GM19238 (cell line): ENCODE data around the gene IL17B.

Source experiments
- DNase-seq: peaks from one replicate; pipeline ENCODE4 v3.0.0; 2011; ENCODE audit warnings: low spot score; ENCODE audit not compliant: insufficient read length

The IL17B gene, protein sequence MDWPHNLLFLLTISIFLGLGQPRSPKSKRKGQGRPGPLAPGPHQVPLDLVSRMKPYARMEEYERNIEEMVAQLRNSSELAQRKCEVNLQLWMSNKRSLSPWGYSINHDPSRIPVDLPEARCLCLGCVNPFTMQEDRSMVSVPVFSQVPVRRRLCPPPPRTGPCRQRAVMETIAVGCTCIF

GRCh38 chr5:149379177-149379761, at the start of gene IL17B:
Gene IL17B (minus strand): TSS chr5:149379292. CDS start chr5:149379225, 67 bp downstream.
- no peak for DNase-seq

- no peak for DNase-seq
Measured at GRCh38 chr5:149428032-149428431, 48.9 kb upstream of the IL17B start.

DNA sequence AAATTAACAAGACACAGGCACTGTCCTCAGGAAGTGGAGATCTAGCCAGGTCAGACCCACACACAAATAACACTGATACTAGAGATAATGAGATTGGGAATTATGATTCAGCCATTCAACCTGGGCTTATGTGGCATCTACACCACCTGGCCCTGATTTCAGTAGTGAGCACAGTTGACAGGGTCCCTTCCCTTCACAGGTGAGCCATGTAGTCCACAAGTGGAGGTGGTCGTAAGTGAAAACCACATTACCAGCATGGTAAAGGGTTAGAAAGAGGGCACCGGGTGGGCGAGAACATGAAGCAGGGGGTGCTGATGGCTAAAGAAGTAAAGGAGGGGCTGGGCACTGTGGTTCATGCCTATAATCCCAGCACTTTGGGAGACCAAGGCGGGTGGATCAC, 48.3 kb upstream of the IL17B start:
- no peak for DNase-seq

DNA sequence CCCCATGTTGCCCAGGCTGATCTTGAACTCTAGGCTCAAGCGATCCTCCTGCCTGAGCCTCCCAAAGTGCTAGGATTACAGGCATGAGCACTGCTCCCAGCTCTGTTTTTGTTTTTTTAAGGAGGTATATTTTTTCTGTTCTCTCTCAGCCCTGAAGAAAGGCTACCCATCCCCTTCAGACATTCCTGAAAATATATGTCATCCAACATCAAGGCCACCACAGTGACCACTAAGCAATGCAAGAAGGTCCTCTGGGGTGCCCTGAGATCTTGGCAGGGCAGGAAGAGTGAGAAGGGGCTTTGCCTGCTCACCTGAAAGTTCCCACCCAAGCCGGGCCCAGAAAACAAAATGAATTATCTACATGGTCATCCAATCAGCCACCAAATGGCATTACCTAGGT, 47.8 kb upstream of the IL17B start:
- no peak for DNase-seq

GRCh38 chr5:149425729-149426128, 46.6 kb upstream of the IL17B start:
- DNase-seq = no peak

DNA sequence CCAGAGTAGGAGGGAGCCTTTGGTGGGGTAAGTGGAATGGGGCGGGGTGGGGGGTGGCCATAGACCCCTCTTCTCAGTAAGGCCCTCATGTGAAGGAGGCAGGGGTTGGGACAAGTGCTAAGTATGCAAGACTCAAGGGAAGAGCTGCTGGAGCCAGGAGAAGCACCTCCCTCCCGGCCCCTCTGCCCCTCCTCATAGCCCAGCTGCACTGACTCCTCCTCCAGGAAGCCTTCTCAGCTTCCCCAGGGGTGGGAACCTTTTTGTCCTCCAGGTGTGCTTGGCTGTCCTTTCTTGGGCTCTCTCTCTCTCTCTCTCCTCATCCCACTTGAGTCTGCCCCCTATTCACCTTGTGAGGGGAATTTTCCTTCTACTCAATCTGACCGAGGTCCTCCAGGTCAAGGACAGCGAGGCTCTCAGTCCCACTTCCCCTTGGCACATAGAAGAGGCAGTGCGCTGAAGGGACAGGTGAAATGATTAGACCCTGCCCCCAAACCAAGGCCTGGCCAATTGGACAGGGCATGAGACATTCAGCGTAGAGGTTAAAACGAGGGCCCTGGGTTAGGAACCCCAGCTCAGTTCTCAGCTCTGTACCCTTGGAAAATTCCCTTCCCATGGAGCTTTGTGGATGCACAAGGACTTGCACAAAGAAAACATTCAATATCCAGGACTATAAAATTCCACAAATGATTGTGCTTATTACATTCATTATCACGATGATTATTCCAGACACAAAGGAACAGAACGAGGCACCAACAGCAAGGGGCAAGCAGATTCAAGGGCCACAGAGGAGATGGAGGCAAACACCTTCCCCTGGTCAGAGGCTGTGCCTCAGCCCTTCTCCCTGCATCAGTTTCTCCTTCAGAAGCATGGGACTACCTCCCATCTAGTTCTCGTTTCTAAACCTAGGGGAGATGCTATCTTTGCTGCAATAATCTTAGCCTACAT, 45.6 kb upstream of the IL17B start:
- DNase-seq = no peak

DNA sequence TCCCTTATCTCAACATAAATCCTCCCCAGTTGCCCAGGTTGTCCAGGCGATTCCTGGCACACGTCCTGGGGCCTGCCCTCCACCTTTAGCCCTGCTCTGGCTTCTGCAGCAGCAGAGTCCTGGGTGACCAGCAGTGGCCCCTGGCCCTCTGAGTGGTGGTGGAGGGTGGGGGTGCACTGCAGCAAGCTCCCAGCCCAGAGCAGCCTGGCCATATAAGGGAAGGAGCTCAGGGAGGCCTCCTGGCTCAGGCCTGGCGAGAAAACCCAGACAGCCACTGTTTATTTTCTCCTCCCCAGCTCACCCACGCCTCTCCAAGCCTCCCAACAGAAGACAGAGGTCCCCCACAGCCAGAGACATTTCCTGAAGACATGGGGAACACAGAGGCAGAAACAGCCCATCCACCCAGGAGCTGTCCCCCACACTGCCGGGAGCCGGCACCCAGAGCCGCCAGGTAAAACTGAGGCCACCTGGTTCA, 44.7 kb upstream of the IL17B start:
- no peak for DNase-seq

- no peak for DNase-seq
Measured at GRCh38 chr5:149423049-149423793, 44.1 kb upstream of the IL17B start.

DNA sequence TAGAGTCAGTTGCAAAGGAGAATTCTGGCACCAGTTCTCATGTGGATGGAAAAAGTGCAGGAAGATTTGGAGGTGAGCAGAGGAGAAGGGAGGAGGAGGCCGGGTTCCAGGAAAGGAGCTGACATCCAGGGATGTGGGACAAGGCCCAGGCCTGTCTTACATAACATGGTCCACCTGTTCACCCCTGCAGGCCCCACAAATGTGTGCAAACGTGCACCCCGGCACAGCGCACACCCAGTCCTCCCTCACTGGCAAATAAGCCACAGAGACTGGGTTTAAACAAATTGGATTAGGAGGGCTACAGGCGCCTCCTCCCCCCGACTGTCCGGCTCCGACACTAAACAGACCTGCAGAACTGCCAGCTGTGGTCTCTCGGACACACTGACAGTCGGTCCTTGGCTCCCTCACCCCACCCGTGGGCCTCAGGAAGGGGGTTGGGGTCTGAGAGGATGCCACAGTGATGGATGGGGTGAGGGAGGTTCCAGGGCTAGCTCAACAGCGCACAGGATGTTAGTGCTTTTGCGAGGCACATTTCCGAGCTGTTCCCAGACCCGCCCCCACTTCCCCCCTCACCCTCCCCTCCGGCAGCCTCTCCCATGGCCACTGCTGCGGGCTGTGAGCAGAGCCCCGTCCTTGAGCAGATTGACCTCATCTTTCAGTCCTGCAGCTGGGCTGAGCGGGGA, 43.4 kb upstream of the IL17B start:
- DNase-seq = no peak

DNA sequence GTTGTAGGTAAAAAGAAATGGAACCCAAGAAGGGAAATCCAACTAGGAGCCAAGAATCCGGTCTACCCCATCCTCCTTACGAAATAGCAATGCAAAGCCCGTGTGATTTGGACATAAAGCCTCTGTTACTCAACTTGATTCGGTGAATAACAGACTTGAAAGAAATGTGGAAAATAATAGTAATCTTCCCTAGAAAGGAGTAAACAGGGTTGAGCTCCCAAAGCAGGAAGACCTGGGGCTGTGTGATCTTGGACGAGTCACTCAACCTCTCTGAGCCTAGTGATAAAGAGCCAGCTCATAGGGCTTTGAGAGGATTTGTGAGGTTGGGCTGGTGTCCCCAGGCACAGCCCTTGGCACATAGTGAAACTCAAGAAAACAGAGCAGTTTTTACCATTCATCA, 42.7 kb upstream of the IL17B start:
- no peak for DNase-seq

- DNase-seq = no peak
Measured at GRCh38 chr5:149421372-149421685, 42.2 kb upstream of the IL17B start.

GRCh38 chr5:149420545-149421371, 41.7 kb upstream of the IL17B start:
- no peak for DNase-seq

DNA sequence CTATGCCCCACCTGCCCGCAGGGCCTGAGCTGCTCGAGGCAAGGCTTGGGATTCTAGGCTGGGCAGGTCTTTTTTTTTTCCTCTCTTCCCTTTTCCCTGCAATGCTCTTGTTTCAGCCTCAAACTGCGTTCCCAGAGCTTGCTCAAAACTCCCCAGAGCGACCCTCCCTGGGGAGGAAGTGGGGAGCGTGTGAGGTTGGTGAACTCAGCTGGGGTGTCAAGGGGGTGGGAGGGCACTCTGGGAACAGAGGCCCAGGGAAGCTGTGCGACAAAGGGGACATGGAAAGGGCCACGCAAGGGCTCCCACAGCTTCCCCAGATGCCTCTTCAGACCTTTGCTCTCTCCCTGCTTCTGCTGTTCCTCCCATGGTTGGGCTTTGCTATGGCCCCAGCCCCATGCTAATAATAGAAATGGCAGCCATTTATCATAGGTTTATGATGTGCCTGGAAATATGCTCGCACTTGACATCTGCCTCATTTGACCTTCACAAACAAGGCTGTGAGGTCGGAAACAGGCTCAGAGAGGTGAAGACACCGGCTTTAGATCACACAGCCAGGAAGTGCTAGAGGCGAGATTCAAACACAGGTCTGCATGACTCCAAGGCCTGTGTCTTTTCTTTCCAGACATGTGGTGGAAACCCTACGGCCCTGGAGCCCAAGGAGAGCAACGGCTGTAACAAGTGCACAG, 40.9 kb upstream of the IL17B start:
- DNase-seq = no peak

- DNase-seq = no peak
Measured at GRCh38 chr5:149419532-149419858, 40.4 kb upstream of the IL17B start.

GRCh38 chr5:149418910-149419531, 39.9 kb upstream of the IL17B start:
- DNase-seq = no peak

DNA sequence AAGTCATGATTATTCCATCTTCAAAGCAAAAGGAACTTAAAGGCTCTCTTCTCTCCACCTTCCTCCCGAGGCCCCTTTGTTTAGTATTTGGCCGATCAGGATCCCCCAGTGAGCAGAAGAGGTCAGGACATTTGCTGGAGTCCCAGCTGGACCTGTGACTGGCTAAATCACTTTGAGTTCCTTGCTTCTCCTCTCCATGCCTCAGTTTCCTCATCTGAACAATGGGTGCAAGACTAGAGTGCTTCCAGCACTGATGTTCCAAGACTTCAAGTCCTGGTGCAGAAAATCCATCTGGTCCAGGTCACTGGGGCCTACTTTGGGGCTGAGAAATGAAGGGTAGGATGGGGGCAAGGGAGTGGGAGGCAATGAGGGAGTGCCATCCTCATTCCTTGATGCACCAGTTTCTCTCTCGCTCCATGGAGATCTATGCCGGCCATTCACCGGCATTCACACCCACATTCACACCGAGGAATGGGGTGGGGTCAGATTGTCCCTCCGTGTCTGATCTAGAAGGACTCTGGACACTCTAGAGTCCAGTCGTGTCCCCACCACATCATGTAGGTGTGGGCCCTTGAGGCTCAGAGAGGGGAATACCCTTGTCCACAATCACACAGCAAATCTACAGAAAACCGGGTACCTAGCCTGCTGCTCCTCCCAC, 38.7 kb upstream of the IL17B start:
- DNase-seq = no peak

GRCh38 chr5:149416987-149417710, 38.1 kb upstream of the IL17B start:
- DNase-seq = no peak
